SK-N-SH (cell line): Measurements from ENCODE around the gene UNC119. TPM values are rescaled to one million over a fixed set of nuclear protein-coding genes. Genes with fewer than 3 reads are reported as not detected.

Experiments
- CTCF ChIA-PET: fragments of 300-600, 350-600 bp; formaldehyde crosslinking; extraction: SDS; loops from one replicate; lab custom pipeline; 2021; lab: Yijun Ruan, JAX
- POLR2A ChIA-PET: fragments of 350-600 bp; sonication (Branson Sonifier 250); formaldehyde crosslinking; extraction: SDS; loops from one replicate; lab custom pipeline; 2020; ENCODE audit warnings: antibody characterized with exemption, inconsistent platforms; lab: Yijun Ruan, JAX
- DNase-seq: peaks from one replicate; pipeline ENCODE4 v3.0.0; 2012
- H2AFZ ChIP-seq: fragments of 200-600 bp; sonication (generic); 2 replicates; pipeline ENCODE4 v1.8.1; 2016; ENCODE audit warnings: antibody characterized with exemption, mild to moderate bottlenecking, low read depth
- H3F3A ChIP-seq: fragments of 200-600 bp; sonication (generic); replicated peaks from 2 replicates; pipeline ENCODE3; 2016; ENCODE audit warnings: antibody characterized with exemption, mild to moderate bottlenecking; ENCODE audit not compliant: insufficient read depth
- H3K27ac ChIP-seq, 2 experiments: fragments of 200-500 bp in 1 of 2; fragments of 200-600 bp in 1 of 2; sonication (Bioruptor generic) in 1 of 2; sonication (generic), shearing (Covaris generic) in 1 of 2; 2 replicates each; pipeline versions ENCODE4 v1.5.1 to v1.6.1; 2014 to 2016; ENCODE audit warnings: low read depth in 2 of 2, inconsistent platforms in 1 of 2, low read length in 1 of 2, mild to moderate bottlenecking in 1 of 2, mixed read lengths in 1 of 2
- H3K27me3 ChIP-seq: fragments of 200-600 bp; sonication (generic), shearing (Covaris generic); 2 replicates; pipeline ENCODE4 v1.6.1; 2016; ENCODE audit warnings: mixed run types; ENCODE audit not compliant: insufficient read depth
- H3K36me3 ChIP-seq, 2 experiments: fragments of 200-500 bp in 1 of 2; fragments of 200-600 bp in 1 of 2; sonication (Bioruptor generic) in 1 of 2; sonication (generic) in 1 of 2; replicated peaks in 1 of 2; 2 replicates each; pipeline versions ENCODE3 to v1.5.1; 2014 to 2016; ENCODE audit warnings: low read length in 1 of 2, mild to moderate bottlenecking in 1 of 2; ENCODE audit not compliant: insufficient read depth in 2 of 2, control insufficient read depth in 1 of 2
- H3K4me1 ChIP-seq, 2 experiments: fragments of 200-500 bp in 1 of 2; fragments of 200-600 bp in 1 of 2; sonication (Bioruptor generic) in 1 of 2; sonication (generic), shearing (Covaris generic) in 1 of 2; 2 replicates each; pipeline versions ENCODE4 v1.5.1 to v1.6.1; 2014 to 2016; ENCODE audit warnings: low read depth in 1 of 2, low read length in 1 of 2, mixed run types in 1 of 2; ENCODE audit not compliant: insufficient read depth in 2 of 2, control insufficient read depth in 1 of 2
- H3K4me2 ChIP-seq: fragments of 200-600 bp; sonication (generic), shearing (Covaris generic); 2 replicates; pipeline ENCODE4 v1.6.1; 2017; ENCODE audit warnings: mixed run types
- H3K4me3 ChIP-seq, 2 experiments: fragments of 200-500 bp in 1 of 2; fragments of 200-600 bp in 1 of 2; sonication (Bioruptor generic) in 1 of 2; sonication (generic), shearing (Covaris generic) in 1 of 2; 2 replicates each; pipeline versions ENCODE4 v1.5.1 to v1.8.1; 2014 to 2016; ENCODE audit warnings: low read depth in 2 of 2, inconsistent platforms in 1 of 2, low read length in 1 of 2, mild to moderate bottlenecking in 1 of 2, mixed read lengths in 1 of 2, moderate library complexity in 1 of 2
- H3K79me2 ChIP-seq: fragments of 200-600 bp; sonication (generic); 2 replicates; pipeline ENCODE4 v1.8.1; 2017; ENCODE audit warnings: mild to moderate bottlenecking; ENCODE audit not compliant: insufficient read depth
- H3K9ac ChIP-seq: fragments of 200-600 bp; sonication (generic); 2 replicates; pipeline ENCODE4 v1.6.1; 2017; ENCODE audit warnings: mixed run types
- H3K9me2 ChIP-seq: fragments of 200-600 bp; sonication (generic); 2 replicates; pipeline ENCODE4 v1.6.1; 2017; ENCODE audit warnings: mixed run types
- H3K9me3 ChIP-seq: fragments of 200-600 bp; sonication (generic); 2 replicates; pipeline ENCODE4 v1.6.1; 2017; ENCODE audit warnings: mixed run types, mild to moderate bottlenecking, moderate library complexity
- H4K20me1 ChIP-seq: fragments of 200-600 bp; sonication (generic); 2 replicates; pipeline ENCODE4 v1.6.1; 2017; ENCODE audit warnings: mild to moderate bottlenecking, mixed run types; ENCODE audit not compliant: insufficient read depth
- EP300 ChIP-seq, 2 experiments: IDR thresholded peaks; 2 replicates each; pipeline versions ENCODE4 v1.4.0 to v1.6.1; 2012; ENCODE audit warnings: borderline replicate concordance in 1 of 2, low read depth in 1 of 2, low read length in 1 of 2
- NFIC ChIP-seq: IDR thresholded peaks from 2 replicates; pipeline ENCODE4 v1.4.0; 2012; ENCODE audit warnings: borderline replicate concordance
- POLR2AphosphoS5 ChIP-seq: IDR thresholded peaks from 2 replicates; pipeline ENCODE4 v1.6.1; 2012; ENCODE audit warnings: low read depth, low read length
- TCF12 ChIP-seq: IDR thresholded peaks from 2 replicates; pipeline ENCODE4 v1.4.0; 2012
- WGBS: methylation state at CpG from one replicate; pipeline ENCODE4 v1.1.6; 2017; ENCODE audit warnings: low lambda C conversion rate; 5-methylcytosine and 5-hydroxymethylcytosine counted together
- polyA plus RNA-seq, 3 experiments: library from polyadenylated mRNA; depleted of rRNA; stranded (reverse); fragments of >200 nt; gene quantifications; 2 replicates each; pipeline ENCODE4 v1.2.3, GENCODE V29; 2012
- TF ChIP-seq, protein P1 (sequence below): IDR thresholded peaks from 2 replicates; pipeline ENCODE4; 2012
- TF ChIP-seq, protein P2 (sequence below): fragments of 200-600 bp; sonication (generic); IDR thresholded peaks from 2 replicates; pipeline ENCODE4 v1.6.1; 2017; ENCODE audit warnings: antibody characterized with exemption, mild to moderate bottlenecking, moderate library complexity

The UNC119 gene
- polyA plus RNA-seq, 1 of the 3 experiments (the other 2 are of a cell fraction): 89.9 TPM

DNA sequence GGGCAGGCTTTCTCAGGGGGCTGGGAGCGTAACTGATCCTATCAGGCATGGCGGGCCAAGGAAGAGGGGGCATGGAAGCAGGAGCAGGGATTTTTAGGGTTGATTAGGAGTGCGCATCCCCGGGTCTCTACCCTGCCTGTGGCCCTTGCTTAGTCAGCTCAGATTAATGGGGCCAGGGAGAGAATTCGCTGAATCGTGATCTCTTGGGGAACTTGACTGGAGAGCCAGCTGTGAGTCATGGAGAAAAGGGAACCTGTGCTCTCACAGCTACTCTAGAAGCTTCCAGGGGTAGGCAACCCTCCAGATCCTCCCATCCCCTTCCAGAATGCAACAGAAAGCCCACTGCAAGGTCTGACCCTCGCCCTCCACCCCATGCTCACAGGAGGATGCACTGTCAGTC lies 42.6 kb downstream of the UNC119 start:
- no peak overlapping the region for H3K4me3 ChIP-seq
- no peaks in the 10 kb centered on the region for H3K9me2 ChIP-seq
- no peak overlapping the region for H3K9ac ChIP-seq
- no peak overlapping the region for H3K27ac ChIP-seq
- POLR2A ChIA-PET: no interaction called here
- H2AFZ ChIP-seq: no peak overlapping the region
- DNase-seq: no peak
- peaks cover 44% of the 10 kb centered on the region for H3K27me3 ChIP-seq
- no peak overlapping the region for H3K4me2 ChIP-seq
- no peaks in the 10 kb centered on the region for H3K36me3 ChIP-seq
- H3F3A ChIP-seq: no peaks in the 10 kb centered on the region
- H3K79me2 ChIP-seq: no peaks in the 10 kb centered on the region
- H3K9me3 ChIP-seq: no peaks in the 10 kb centered on the region
- 54% methylated on average over 6 of the region's 7 CpGs for WGBS
- CTCF ChIA-PET: interaction anchor here (1.0 to 2.1 kb wide), 3 partner anchors 10 to 31 kb away, joined by 3 to 5 read pairs (median 3); no protein-coding TSS in a partner anchor
- H4K20me1 ChIP-seq: no peaks in the 10 kb centered on the region
- TF ChIP-seq, protein P1, sequence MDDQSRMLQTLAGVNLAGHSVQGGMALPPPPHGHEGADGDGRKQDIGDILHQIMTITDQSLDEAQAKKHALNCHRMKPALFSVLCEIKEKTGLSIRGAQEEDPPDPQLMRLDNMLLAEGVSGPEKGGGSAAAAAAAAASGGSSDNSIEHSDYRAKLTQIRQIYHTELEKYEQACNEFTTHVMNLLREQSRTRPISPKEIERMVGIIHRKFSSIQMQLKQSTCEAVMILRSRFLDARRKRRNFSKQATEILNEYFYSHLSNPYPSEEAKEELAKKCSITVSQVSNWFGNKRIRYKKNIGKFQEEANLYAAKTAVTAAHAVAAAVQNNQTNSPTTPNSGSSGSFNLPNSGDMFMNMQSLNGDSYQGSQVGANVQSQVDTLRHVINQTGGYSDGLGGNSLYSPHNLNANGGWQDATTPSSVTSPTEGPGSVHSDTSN: no peak
- no peaks in the 10 kb centered on the region for H3K4me1 ChIP-seq

DNA sequence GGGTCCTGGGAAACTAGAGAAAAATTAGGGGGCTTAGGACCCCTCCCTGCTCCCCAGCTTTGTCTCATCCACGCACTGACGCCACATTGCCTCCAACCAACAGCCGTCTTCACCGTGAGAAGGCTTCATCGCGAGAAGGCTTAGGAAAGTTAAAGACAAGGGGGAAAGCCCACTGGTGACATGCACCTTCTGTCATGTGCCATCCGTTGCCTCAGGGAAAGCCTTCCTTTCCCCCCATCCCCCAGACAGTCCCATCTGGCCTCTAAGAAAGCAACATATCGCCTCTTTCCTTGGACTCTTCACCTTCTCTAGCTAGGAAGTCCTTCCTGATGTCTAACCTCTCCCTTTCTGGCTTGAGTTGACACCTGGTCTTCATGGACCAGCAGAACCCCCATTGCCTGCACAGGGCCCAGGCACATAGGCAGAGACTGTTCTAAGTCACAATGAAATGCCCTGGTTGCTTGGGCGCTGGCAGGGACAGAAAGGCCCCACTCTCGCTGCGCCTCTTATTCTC lies 44.2 kb downstream of the UNC119 start:
- ChIA-PET POLR2A (no interaction called here), CTCF (interaction anchor here (0.7 to 2.1 kb wide), 3 partner anchors 13 to 135 kb away, joined by 3 to 5 read pairs (median 4); no protein-coding TSS in a partner anchor)
- no peak overlapping the region for H3K9ac ChIP-seq
- H3K9me2 ChIP-seq: no peaks in the 10 kb centered on the region
- no peak overlapping the region for H2AFZ ChIP-seq
- no peaks in the 10 kb centered on the region for H3K4me1 ChIP-seq
- H4K20me1 ChIP-seq: no peaks in the 10 kb centered on the region
- no peaks in the 10 kb centered on the region for H3K9me3 ChIP-seq
- no peak overlapping the region for H3K4me3 ChIP-seq
- H3K36me3 ChIP-seq: no peaks in the 10 kb centered on the region
- no peak for DNase-seq
- H3F3A ChIP-seq: no peaks in the 10 kb centered on the region
- WGBS: 69% methylated on average over 11 of the region's 11 CpGs
- H3K27me3 ChIP-seq: peaks cover 32% of the 10 kb centered on the region
- no peak overlapping the region for H3K4me2 ChIP-seq
- TF ChIP-seq POLR2AphosphoS5 (no peak), NFIC (no peak), TCF12 (no peak), EP300 (IDR thresholded peaks at IDR 0.05; ENCODE audit: borderline replicate concordance in 1 of 2, low read depth in 1 of 2, low read length in 1 of 2) (no peak)
- TF ChIP-seq, protein P2, sequence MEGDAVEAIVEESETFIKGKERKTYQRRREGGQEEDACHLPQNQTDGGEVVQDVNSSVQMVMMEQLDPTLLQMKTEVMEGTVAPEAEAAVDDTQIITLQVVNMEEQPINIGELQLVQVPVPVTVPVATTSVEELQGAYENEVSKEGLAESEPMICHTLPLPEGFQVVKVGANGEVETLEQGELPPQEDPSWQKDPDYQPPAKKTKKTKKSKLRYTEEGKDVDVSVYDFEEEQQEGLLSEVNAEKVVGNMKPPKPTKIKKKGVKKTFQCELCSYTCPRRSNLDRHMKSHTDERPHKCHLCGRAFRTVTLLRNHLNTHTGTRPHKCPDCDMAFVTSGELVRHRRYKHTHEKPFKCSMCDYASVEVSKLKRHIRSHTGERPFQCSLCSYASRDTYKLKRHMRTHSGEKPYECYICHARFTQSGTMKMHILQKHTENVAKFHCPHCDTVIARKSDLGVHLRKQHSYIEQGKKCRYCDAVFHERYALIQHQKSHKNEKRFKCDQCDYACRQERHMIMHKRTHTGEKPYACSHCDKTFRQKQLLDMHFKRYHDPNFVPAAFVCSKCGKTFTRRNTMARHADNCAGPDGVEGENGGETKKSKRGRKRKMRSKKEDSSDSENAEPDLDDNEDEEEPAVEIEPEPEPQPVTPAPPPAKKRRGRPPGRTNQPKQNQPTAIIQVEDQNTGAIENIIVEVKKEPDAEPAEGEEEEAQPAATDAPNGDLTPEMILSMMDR: no peak
- TF ChIP-seq, protein P1: no peak
- no peaks in the 10 kb centered on the region for H3K79me2 ChIP-seq
- no peak overlapping the region for H3K27ac ChIP-seq
